Osteocyte (in vitro differentiated cells): ENCODE measurements around the gene PCP2. TPM values are rescaled to one million over a fixed set of nuclear protein-coding genes. Genes with fewer than 3 reads are reported as not detected.

Source experiments
- DNase-seq: peaks from one replicate; pipeline ENCODE4 v3.0.0; 2021; ENCODE audit warnings: mixed read lengths; ENCODE audit not compliant: unreplicated experiment; ENCODE audit errors: extremely low spot score
- H3K27ac Mint-ChIP-seq: one replicate; pipeline ENCODE4 v1.8.0; 2021; ENCODE audit warnings: mild to moderate bottlenecking, mixed read lengths; ENCODE audit not compliant: unreplicated experiment
- H3K27me3 Mint-ChIP-seq: one replicate; pipeline ENCODE4 v1.8.0; 2021; ENCODE audit warnings: mixed read lengths; ENCODE audit not compliant: unreplicated experiment
- H3K36me3 Mint-ChIP-seq: one replicate; pipeline ENCODE4 v1.8.0; 2021; ENCODE audit warnings: mixed read lengths; ENCODE audit not compliant: unreplicated experiment
- H3K4me1 Mint-ChIP-seq: one replicate; pipeline ENCODE4 v1.8.0; 2021; ENCODE audit warnings: mixed read lengths; ENCODE audit not compliant: unreplicated experiment
- H3K4me3 Mint-ChIP-seq: one replicate; pipeline ENCODE4 v1.8.0; 2021; ENCODE audit warnings: mild to moderate bottlenecking, moderate library complexity, mixed read lengths; ENCODE audit not compliant: unreplicated experiment
- H3K9me3 Mint-ChIP-seq: one replicate; pipeline ENCODE4 v1.8.0; 2021; ENCODE audit warnings: mixed read lengths; ENCODE audit not compliant: unreplicated experiment
- total RNA-seq: library from RNA; stranded (reverse); gene quantifications from 2 replicates; pipeline ENCODE4 v1.2.1, GENCODE V29; 2021
- TF ChIP-seq, protein P1 (sequence below): fragments of 200-600 bp; sonication (generic); IDR thresholded peaks from 2 replicates; pipeline ENCODE4 v1.5.0; 2021; ENCODE audit warnings: antibody characterized with exemption, mild to moderate bottlenecking, moderate library complexity

PCP2 gene
- total RNA-seq, 1 donor from 2014 or later: not detected

DNA sequence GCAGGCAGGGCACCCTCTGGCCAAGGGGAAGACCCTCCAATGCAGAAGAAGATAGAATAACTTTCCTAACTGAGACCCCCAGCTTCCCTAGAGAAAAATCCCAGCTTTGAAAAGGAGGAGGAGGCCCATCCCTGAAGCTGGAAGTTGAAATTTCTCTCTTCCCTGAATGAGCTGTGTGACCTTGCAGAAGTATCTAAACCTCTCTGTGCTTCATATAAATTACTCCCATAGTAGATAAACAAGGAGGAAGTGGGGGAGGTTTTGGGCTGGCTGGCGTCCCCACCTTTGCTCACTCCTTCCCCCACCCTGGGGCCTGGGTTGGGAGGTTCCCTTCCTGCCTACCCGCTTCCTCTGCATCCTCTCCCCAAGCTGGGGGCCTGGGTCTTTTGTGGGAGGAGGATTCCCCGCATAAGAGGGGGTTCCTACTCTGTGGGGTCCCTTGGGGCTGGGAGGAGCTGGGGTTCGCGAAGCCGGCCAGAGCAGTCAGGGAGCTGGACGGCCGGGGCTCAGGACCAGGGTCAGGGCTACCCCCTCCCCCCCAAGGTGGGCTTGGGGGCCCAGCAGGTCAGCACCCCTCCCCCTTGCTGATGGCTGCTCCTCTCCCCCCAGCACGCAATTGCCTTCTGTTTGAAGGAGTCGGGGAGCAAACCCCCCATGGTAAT lies 26.2 kb downstream of the PCP2 start:
- peaks cover under 1% of the 10 kb centered on the region for H3K27me3 Mint-ChIP-seq
- no peaks in the 10 kb centered on the region for H3K9me3 Mint-ChIP-seq
- no peak overlapping the region for H3K4me3 Mint-ChIP-seq
- no peak overlapping the region for H3K27ac Mint-ChIP-seq
- no peaks in the 10 kb centered on the region for H3K36me3 Mint-ChIP-seq
- H3K4me1 Mint-ChIP-seq: no peaks in the 10 kb centered on the region
- TF ChIP-seq, protein P1, sequence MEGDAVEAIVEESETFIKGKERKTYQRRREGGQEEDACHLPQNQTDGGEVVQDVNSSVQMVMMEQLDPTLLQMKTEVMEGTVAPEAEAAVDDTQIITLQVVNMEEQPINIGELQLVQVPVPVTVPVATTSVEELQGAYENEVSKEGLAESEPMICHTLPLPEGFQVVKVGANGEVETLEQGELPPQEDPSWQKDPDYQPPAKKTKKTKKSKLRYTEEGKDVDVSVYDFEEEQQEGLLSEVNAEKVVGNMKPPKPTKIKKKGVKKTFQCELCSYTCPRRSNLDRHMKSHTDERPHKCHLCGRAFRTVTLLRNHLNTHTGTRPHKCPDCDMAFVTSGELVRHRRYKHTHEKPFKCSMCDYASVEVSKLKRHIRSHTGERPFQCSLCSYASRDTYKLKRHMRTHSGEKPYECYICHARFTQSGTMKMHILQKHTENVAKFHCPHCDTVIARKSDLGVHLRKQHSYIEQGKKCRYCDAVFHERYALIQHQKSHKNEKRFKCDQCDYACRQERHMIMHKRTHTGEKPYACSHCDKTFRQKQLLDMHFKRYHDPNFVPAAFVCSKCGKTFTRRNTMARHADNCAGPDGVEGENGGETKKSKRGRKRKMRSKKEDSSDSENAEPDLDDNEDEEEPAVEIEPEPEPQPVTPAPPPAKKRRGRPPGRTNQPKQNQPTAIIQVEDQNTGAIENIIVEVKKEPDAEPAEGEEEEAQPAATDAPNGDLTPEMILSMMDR: no peak
- no peak for DNase-seq

GRCh38 chr19:7606289-7606688 lies 27.2 kb downstream of the PCP2 start:
- Mint-ChIP-seq H3K36me3 (no peaks in the 10 kb centered on the region), H3K9me3 (no peaks in the 10 kb centered on the region), H3K27me3 (peaks cover 4% of the 10 kb centered on the region), H3K4me1 (no peaks in the 10 kb centered on the region), H3K27ac (no peak overlapping the region), H3K4me3 (no peak overlapping the region)
- no peak for DNase-seq
- TF ChIP-seq, protein P1: no peak

DNA sequence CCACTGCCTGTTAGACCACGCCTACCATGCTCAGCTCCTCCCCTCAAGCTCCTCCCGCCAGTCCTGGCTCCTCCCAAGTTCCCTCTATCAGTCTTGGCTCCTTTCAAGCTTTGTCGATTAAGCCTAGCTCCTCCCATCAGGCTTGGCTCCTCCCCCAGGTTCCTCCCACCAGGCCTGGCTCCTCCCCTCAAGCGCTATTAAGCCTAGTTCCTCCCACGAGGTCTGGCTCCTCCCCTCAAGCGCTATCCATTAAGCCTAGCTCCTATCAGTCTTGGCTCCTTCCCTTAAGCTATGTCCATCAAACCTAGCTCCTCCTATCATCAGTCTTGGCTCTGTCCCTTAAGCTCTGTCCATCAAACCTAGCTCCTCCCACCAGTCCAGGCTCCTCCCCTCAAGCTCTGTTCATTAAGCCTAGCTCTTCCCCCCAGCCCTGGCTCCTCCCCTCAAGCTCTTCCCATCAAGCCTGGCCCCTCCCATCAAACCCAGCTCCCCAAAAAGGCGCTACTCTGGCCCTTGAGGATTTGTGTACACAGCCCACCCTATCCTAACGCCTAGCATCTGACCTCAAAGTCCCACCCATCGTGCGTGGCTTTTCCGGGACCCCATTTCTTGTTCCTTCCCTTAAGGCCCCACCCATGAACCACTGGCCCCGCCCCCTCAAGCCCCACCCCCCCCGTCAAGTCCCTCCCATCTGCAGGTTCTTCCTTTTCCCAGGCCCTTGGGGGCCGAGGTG lies 27.9 kb downstream of the PCP2 start:
- Mint-ChIP-seq H3K27ac (no peak overlapping the region), H3K9me3 (no peaks in the 10 kb centered on the region), H3K27me3 (peaks cover 4% of the 10 kb centered on the region), H3K4me3 (no peak overlapping the region), H3K36me3 (no peaks in the 10 kb centered on the region), H3K4me1 (no peaks in the 10 kb centered on the region)
- TF ChIP-seq, protein P1: no peak
- no peak for DNase-seq

DNA sequence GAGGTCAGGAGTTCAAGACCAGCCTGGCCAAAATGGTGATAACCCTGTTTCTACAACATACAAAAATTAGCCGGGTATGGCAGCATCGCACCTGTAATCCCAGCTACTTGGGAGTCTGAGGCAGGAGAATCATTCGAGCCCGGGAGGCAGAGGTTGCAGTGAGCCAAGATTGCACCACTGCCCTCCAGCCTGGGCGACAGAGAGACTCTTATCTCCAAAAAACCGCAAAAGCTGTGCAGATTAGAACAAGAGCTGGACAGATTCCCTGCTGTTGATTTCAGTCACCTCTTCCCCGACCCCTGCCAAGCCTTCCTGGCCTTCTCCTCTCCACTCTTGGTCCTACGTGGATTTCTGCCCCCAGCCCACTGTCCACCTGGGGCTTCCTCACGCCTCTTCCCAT lies 29.6 kb downstream of the PCP2 start:
- Mint-ChIP-seq H3K27me3 (peaks cover 4% of the 10 kb centered on the region), H3K4me1 (no peaks in the 10 kb centered on the region), H3K9me3 (no peaks in the 10 kb centered on the region), H3K27ac (no peak overlapping the region), H3K4me3 (no peak overlapping the region), H3K36me3 (no peaks in the 10 kb centered on the region)
- TF ChIP-seq, protein P1: no peak
- DNase-seq: no peak

GRCh38 chr19:7602935-7603497 lies 30.5 kb downstream of the PCP2 start:
- TF ChIP-seq, protein P1: no peak
- H3K4me3 Mint-ChIP-seq: no peak overlapping the region
- H3K36me3 Mint-ChIP-seq: no peaks in the 10 kb centered on the region
- no peak overlapping the region for H3K27ac Mint-ChIP-seq
- no peaks in the 10 kb centered on the region for H3K9me3 Mint-ChIP-seq
- DNase-seq: no peak
- H3K4me1 Mint-ChIP-seq: no peaks in the 10 kb centered on the region
- H3K27me3 Mint-ChIP-seq: peaks cover 12% of the 10 kb centered on the region
